Activated CD4-positive, alpha-beta memory T cell treated with anti-CD3 and anti-CD28 coated beads for 36 hours (primary cell): ENCODE results near the gene GALNT10. TPM values are rescaled to one million over a fixed set of nuclear protein-coding genes. Genes with fewer than 3 reads are reported as not detected.

Experiments used
- CTCF ChIA-PET: fragments of 350-600 bp; sonication (Branson Sonifier 250); formaldehyde crosslinking; loops from one replicate; lab custom pipeline; 2021; ENCODE audit warnings: antibody characterized with exemption, inconsistent platforms; lab: Charles Lee
- POLR2A ChIA-PET: fragments of 350-600 bp; sonication (Branson Sonifier 250); formaldehyde crosslinking; loops from one replicate; lab custom pipeline; 2021; ENCODE audit warnings: antibody characterized with exemption; lab: Charles Lee
- DNase-seq: peaks from one replicate; pipeline ENCODE4 v3.0.0-alpha.2; 2020
- H3K27ac Mint-ChIP-seq: one replicate; pipeline ENCODE4 v1.8.0; 2021; ENCODE audit warnings: mixed read lengths
- H3K27me3 Mint-ChIP-seq: one replicate; pipeline ENCODE4 v1.8.0; 2021; ENCODE audit warnings: mixed read lengths
- H3K36me3 Mint-ChIP-seq: one replicate; pipeline ENCODE4 v1.8.0; 2021; ENCODE audit warnings: mixed read lengths
- H3K4me1 Mint-ChIP-seq: one replicate; pipeline ENCODE4 v1.8.0; 2021; ENCODE audit warnings: low read depth, mixed read lengths
- H3K4me3 Mint-ChIP-seq: one replicate; pipeline ENCODE4 v1.8.0; 2021; ENCODE audit warnings: mild to moderate bottlenecking, mixed read lengths
- H3K9me3 Mint-ChIP-seq: one replicate; pipeline ENCODE4 v1.8.0; 2021; ENCODE audit warnings: mixed read lengths
- intact Hi-C: fragments of 100-400 bp; cut with micrococcal nuclease; formaldehyde crosslinking; loops from one replicate; pipeline ENCODE4 v1.15.1; 2023
- total RNA-seq, 2 experiments: library from RNA; stranded (reverse); gene quantifications; one replicate each; pipeline ENCODE4 v1.2.3, GENCODE V29; 2021

The GALNT10 gene
- total RNA-seq, 2 experiments from 2014 or later = 23.8 to 26.9 TPM

DNA sequence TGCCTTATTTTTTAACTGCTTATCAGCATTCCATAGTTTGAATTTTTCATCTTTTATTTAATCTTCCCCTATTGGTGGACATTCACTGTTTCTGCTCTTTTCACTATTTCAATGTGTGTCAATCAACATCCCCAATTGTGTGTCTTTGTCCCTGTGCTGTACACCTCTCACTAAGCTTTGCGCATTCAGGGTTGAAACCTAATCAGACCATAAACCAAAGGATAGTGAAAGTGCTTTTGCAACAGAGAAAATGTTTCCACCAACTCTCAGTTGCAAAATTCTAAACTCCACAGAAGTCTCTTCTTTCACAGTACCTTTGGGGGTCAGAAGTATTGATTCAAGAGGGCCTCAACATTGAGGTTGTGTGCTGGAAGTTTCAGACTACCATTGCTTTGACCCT lies 128.2 kb downstream of the GALNT10 start:
- H3K36me3 Mint-ChIP-seq = peaks cover 5% of the 10 kb centered on the region
- H3K9me3 Mint-ChIP-seq = no peaks in the 10 kb centered on the region
- no peak for DNase-seq
- no peaks in the 10 kb centered on the region for H3K27me3 Mint-ChIP-seq
- H3K4me3 Mint-ChIP-seq = no peak overlapping the region
- CTCF ChIA-PET = no interaction called here
- no peak overlapping the region for H3K27ac Mint-ChIP-seq
- POLR2A ChIA-PET = no interaction called here
- intact Hi-C loops = loop anchor here (10.0 kb wide), 1 partner anchor 244 kb away; no protein-coding TSS in a partner anchor
- H3K4me1 Mint-ChIP-seq = peaks cover 3% of the 10 kb centered on the region

GRCh38 chr5:154319736-154320135 lies 129.2 kb downstream of the GALNT10 start:
- DNase-seq = no peak
- intact Hi-C loops = loop anchor here (10.0 kb wide), 1 partner anchor 245 kb away; no protein-coding TSS in a partner anchor
- ChIA-PET CTCF (no interaction called here), POLR2A (no interaction called here)
- H3K36me3 Mint-ChIP-seq = peaks cover 6% of the 10 kb centered on the region
- H3K4me3 Mint-ChIP-seq = no peak overlapping the region
- H3K9me3 Mint-ChIP-seq = no peaks in the 10 kb centered on the region
- no peak overlapping the region for H3K27ac Mint-ChIP-seq
- H3K27me3 Mint-ChIP-seq = no peaks in the 10 kb centered on the region
- peaks cover 3% of the 10 kb centered on the region for H3K4me1 Mint-ChIP-seq

GRCh38 chr5:154320224-154321089 lies 129.9 kb downstream of the GALNT10 start:
- peaks cover 5% of the 10 kb centered on the region for H3K36me3 Mint-ChIP-seq
- POLR2A ChIA-PET = no interaction called here
- no peak overlapping the region for H3K27ac Mint-ChIP-seq
- intact Hi-C loops = no loop called here
- no peaks in the 10 kb centered on the region for H3K27me3 Mint-ChIP-seq
- CTCF ChIA-PET = no interaction called here
- no peak overlapping the region for H3K4me3 Mint-ChIP-seq
- H3K9me3 Mint-ChIP-seq = no peaks in the 10 kb centered on the region
- H3K4me1 Mint-ChIP-seq = peaks cover 3% of the 10 kb centered on the region
- no peak for DNase-seq

DNA sequence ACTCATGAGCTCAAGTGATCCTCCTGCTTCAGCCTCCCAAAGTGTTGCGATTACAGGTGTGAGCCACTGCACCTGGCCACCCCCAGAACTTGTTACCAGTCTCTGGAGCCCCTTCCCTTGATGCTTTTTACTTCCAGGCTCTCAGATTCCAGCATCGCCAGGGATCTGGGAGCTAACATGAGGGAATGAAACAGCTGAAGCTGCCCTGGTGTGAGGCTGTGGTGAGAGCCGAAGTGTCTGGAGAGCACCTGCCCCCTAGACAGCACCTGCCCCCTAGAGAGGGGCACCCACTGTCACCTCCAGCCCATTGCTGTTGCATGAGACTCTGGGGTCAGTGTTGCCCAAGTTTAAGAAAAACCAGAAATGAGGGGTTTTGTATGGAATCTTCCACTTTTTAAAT lies 131.0 kb downstream of the GALNT10 start:
- no peak for DNase-seq
- Mint-ChIP-seq H3K36me3 (peaks cover 5% of the 10 kb centered on the region), H3K4me3 (no peak overlapping the region), H3K27ac (no peak overlapping the region), H3K27me3 (no peaks in the 10 kb centered on the region), H3K9me3 (no peaks in the 10 kb centered on the region), H3K4me1 (peaks cover 3% of the 10 kb centered on the region)
- intact Hi-C loops = no loop called here
- POLR2A ChIA-PET = no interaction called here
- CTCF ChIA-PET = no interaction called here

DNA sequence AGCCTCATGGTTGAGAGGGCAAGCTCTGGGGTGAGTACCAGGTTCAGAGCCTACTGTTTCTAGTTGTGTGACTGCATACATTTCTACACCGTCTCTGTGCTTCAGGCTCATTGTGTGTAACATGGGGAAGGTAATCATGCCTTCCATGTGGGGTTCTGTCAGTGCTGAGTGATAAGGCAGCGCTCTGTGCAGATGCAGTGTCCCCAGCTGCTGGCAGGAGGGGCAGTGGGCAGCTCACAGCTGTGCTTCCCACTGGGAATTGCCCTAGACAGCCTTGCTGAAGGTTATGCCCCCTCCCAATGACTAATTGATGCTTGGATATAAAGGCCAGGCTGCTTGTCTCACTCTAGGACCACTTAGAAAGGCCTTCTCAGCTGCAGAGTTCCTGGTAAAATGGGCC lies 133.5 kb downstream of the GALNT10 start:
- no peak for DNase-seq
- intact Hi-C loops = no loop called here
- Mint-ChIP-seq H3K36me3 (peaks cover 7% of the 10 kb centered on the region), H3K27me3 (no peaks in the 10 kb centered on the region), H3K9me3 (no peaks in the 10 kb centered on the region), H3K27ac (no peak overlapping the region), H3K4me3 (no peak overlapping the region), H3K4me1 (peaks cover 3% of the 10 kb centered on the region)
- ChIA-PET POLR2A (no interaction called here), CTCF (interaction anchor here (1.7 kb wide), 1 partner anchor 252 kb away, joined by 4 read pairs; no protein-coding TSS in a partner anchor)

DNA sequence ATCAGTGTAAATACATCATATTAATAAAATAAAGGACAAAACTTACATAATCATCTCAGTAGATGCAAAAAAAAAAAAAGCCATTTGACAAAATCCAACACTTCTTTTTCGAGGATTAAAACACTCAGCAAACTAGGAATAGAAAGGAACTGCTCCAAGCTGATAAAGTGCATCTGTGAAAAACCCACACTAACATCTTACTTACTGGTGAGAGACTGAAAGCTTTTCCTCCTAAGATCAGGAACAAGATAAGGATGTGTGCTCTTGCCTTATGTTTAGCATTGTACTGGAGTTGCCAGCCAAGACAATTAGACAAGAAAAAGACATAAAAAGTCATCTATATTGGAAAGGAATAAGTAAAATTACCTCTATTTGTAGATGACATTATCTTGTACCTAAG lies 135.0 kb downstream of the GALNT10 start:
- H3K36me3 Mint-ChIP-seq = peaks cover 11% of the 10 kb centered on the region
- intact Hi-C loops = no loop called here
- H3K27ac Mint-ChIP-seq = no peak overlapping the region
- H3K27me3 Mint-ChIP-seq = no peaks in the 10 kb centered on the region
- DNase-seq = no peak
- H3K4me1 Mint-ChIP-seq = peaks cover under 1% of the 10 kb centered on the region
- H3K9me3 Mint-ChIP-seq = no peaks in the 10 kb centered on the region
- H3K4me3 Mint-ChIP-seq = no peak overlapping the region
- ChIA-PET CTCF (interaction anchor here (1.7 kb wide), 1 partner anchor 253 kb away, joined by 4 read pairs; no protein-coding TSS in a partner anchor), POLR2A (no interaction called here)

DNA sequence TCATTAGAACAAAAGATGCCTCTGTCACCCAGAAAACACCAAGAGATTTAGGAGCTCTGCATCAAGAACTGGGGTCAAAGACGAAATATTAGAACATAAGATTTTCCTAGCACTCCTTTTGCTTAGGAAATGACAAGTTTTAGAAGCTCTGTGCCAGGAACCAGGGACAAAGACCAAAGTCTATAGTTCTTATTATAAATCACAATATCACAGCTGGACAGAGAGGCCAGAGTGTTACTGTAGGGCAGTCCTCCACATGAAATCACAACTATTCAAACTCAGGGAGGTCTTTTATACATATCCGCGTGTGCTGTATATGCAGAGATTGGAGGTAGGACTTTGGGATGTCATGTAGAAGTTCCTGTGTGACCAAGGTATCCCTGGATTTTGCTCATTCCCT lies 138.5 kb downstream of the GALNT10 start:
- Mint-ChIP-seq H3K4me1 (no peaks in the 10 kb centered on the region), H3K9me3 (no peaks in the 10 kb centered on the region), H3K27ac (no peak overlapping the region), H3K4me3 (no peak overlapping the region), H3K27me3 (no peaks in the 10 kb centered on the region), H3K36me3 (peaks cover 19% of the 10 kb centered on the region)
- intact Hi-C loops = no loop called here
- no peak for DNase-seq
- POLR2A ChIA-PET = interaction anchor here (0.9 kb wide), 1 partner anchor 290 kb away, joined by 3 read pairs; the partner anchor contains the start of genes FAM114A2 and MFAP3
- CTCF ChIA-PET = no interaction called here

DNA sequence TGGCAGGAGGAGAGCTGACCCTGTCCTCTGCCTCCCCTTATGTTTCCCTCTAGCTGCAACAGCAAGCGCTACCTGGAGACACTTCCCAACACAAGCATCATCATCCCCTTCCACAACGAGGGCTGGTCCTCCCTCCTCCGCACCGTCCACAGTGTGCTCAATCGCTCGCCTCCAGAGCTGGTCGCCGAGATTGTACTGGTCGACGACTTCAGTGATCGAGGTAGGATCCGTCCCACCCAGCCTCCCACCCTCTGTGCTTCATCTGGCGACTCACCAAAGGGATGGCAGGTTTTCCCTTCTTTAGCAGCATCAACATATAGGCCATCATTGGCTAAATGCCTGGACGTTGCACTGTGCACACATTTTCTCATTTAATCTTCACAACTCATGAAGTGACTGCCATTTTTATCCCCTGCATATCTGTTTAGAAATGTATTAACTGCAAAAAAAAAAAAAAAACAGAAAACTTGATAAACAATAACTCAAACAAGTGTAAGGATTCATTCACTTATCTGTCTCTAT lies 139.0 kb downstream of the GALNT10 start:
- Mint-ChIP-seq H3K36me3 (peaks cover 20% of the 10 kb centered on the region), H3K27ac (no peak overlapping the region), H3K27me3 (no peaks in the 10 kb centered on the region)

GRCh38 chr5:154330097-154330667 lies 139.6 kb downstream of the GALNT10 start:
- ChIA-PET CTCF (no interaction called here), POLR2A (no interaction called here)
- DNase-seq = no peak
- H3K4me1 Mint-ChIP-seq = no peaks in the 10 kb centered on the region
- peaks cover 19% of the 10 kb centered on the region for H3K36me3 Mint-ChIP-seq
- H3K4me3 Mint-ChIP-seq = no peak overlapping the region
- H3K27me3 Mint-ChIP-seq = no peaks in the 10 kb centered on the region
- H3K9me3 Mint-ChIP-seq = no peaks in the 10 kb centered on the region
- no peak overlapping the region for H3K27ac Mint-ChIP-seq
- intact Hi-C loops = no loop called here

More for the DNA sequence above, 139.0 kb downstream of the GALNT10 start:
- intact Hi-C loops = no loop called here
- ChIA-PET POLR2A (interaction anchor here (0.9 kb wide), 1 partner anchor 291 kb away, joined by 3 read pairs; the partner anchor contains the start of genes FAM114A2 and MFAP3), CTCF (no interaction called here)
- Mint-ChIP-seq H3K4me3 (no peak overlapping the region), H3K4me1 (no peaks in the 10 kb centered on the region), H3K9me3 (no peaks in the 10 kb centered on the region)
- DNase-seq = no peak

- intact Hi-C loops = no loop called here
- CTCF ChIA-PET = no interaction called here
- no peaks in the 10 kb centered on the region for H3K4me1 Mint-ChIP-seq
- H3K27ac Mint-ChIP-seq = no peak overlapping the region
- POLR2A ChIA-PET = no interaction called here
- peaks cover 24% of the 10 kb centered on the region for H3K36me3 Mint-ChIP-seq
- H3K4me3 Mint-ChIP-seq = no peak overlapping the region
- no peaks in the 10 kb centered on the region for H3K27me3 Mint-ChIP-seq
- no peaks in the 10 kb centered on the region for H3K9me3 Mint-ChIP-seq
- no peak for DNase-seq
Measured at GRCh38 chr5:154331232-154331631, 140.7 kb downstream of the GALNT10 start.

- Mint-ChIP-seq H3K9me3 (no peaks in the 10 kb centered on the region), H3K4me3 (no peak overlapping the region), H3K36me3 (peaks cover 26% of the 10 kb centered on the region), H3K4me1 (no peaks in the 10 kb centered on the region), H3K27ac (no peak overlapping the region), H3K27me3 (no peaks in the 10 kb centered on the region)
- intact Hi-C loops = no loop called here
- CTCF ChIA-PET = no interaction called here
- DNase-seq = no peak
- POLR2A ChIA-PET = no interaction called here
Measured at GRCh38 chr5:154331924-154332323, 141.4 kb downstream of the GALNT10 start.

GRCh38 chr5:154332451-154332850 lies 141.9 kb downstream of the GALNT10 start:
- intact Hi-C loops = no loop called here
- no peaks in the 10 kb centered on the region for H3K4me1 Mint-ChIP-seq
- peaks cover 28% of the 10 kb centered on the region for H3K36me3 Mint-ChIP-seq
- no peak overlapping the region for H3K27ac Mint-ChIP-seq
- POLR2A ChIA-PET = no interaction called here
- CTCF ChIA-PET = no interaction called here
- no peak for DNase-seq
- no peak overlapping the region for H3K4me3 Mint-ChIP-seq
- no peaks in the 10 kb centered on the region for H3K27me3 Mint-ChIP-seq
- no peaks in the 10 kb centered on the region for H3K9me3 Mint-ChIP-seq
